Suprapubic skin (tissue), 4 donors: Measurements from ENCODE around the gene TMIGD3. TPM values are rescaled to one million over a fixed set of nuclear protein-coding genes. Genes with fewer than 3 reads are reported as not detected.
A peak's percentile ranks its signal among the peaks of the same experiment; 100 is the strongest.

Experiments
- DNase-seq, 2 donors: peaks; one replicate each; pipeline ENCODE4 v3.0.0-alpha.2; 2019; ENCODE audit warnings: low spot score in 2 of 2
- H3K27ac ChIP-seq: fragments of 200-600 bp; sonication (generic); one replicate; pipeline ENCODE4 v1.5.1; 2019
- H3K27me3 ChIP-seq: fragments of 200-600 bp; sonication (generic); one replicate; pipeline ENCODE4 v1.5.1; 2019
- H3K36me3 ChIP-seq: fragments of 200-600 bp; sonication (generic); one replicate; pipeline ENCODE4 v1.5.1; 2019
- H3K4me1 ChIP-seq: fragments of 200-600 bp; sonication (generic); one replicate; pipeline ENCODE4 v1.5.1; 2019
- H3K4me3 ChIP-seq: fragments of 200-600 bp; sonication (generic); one replicate; pipeline ENCODE4 v1.5.1; 2019; ENCODE audit warnings: mild to moderate bottlenecking
- H3K9me3 ChIP-seq: fragments of 200-600 bp; sonication (generic); one replicate; pipeline ENCODE4 v1.5.1; 2019
- CTCF ChIP-seq, 2 donors: fragments of 200-600 bp in 1 of 2; fragments of 450-650 bp in 1 of 2; sonication (generic) in 1 of 2; IDR thresholded peaks; one replicate each; pipeline ENCODE4 v1.5.1; 2016 to 2019; ENCODE audit warnings: antibody characterized with exemption in 2 of 2, mild to moderate bottlenecking in 1 of 2, moderate library complexity in 1 of 2
- EP300 ChIP-seq: sonication (generic); formaldehyde crosslinking; IDR thresholded peaks from one replicate; pipeline ENCODE4 v1.6.1; 2017; ENCODE audit warnings: antibody characterized with exemption
- POLR2A ChIP-seq, 2 donors: fragments of 450-650 bp; IDR thresholded peaks; one replicate each; pipeline ENCODE4 v1.6.1; 2017; ENCODE audit warnings: antibody characterized with exemption in 2 of 2, mild to moderate bottlenecking in 2 of 2, moderate library complexity in 2 of 2
- POLR2AphosphoS5 ChIP-seq, 3 donors: sonication (generic); formaldehyde crosslinking; IDR thresholded peaks; one replicate each; pipeline ENCODE4 v1.6.1; 2017; ENCODE audit warnings: antibody characterized with exemption in 3 of 3
- WGBS: methylation state at CpG from one replicate; pipeline ENCODE4 v1.1.5; 2018; 5-methylcytosine and 5-hydroxymethylcytosine counted together
- total RNA-seq, 4 donors: library from RNA; depleted of rRNA; stranded (reverse); fragments of >200 nt; gene quantifications; one replicate each; pipeline ENCODE4 v1.1.0, GENCODE V29; 2016

The TMIGD3 gene
- total RNA-seq, 4 donors from 2014 or later = 1.1 TPM; not detected in 3

DNA sequence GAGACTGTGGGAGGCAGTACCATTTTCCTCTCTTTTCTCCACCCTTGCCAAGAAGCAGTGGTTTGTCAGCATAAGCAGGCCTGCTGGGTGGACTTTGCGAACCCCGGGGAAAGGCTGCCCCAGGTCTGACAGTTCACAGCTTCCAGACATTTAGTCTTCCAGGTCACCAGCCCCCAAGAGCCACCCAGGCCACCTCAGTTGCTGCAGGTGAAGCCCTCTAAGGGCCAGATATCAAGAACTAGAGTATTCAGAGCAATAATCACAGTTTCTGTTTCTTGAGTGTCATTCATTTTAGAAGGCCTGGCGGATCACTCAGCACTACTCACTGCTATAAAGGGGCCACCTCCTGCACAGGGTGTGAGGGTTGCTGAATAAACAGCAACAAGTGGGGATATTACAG lies 9.5 kb upstream of the TMIGD3 start:
- no peaks in the 10 kb centered on the region for H3K27me3 ChIP-seq
- DNase-seq = no peak
- WGBS = 87% methylated on average over 2 of the region's 3 CpGs
- no peak for TF ChIP-seq EP300
- no peaks in the 10 kb centered on the region for H3K9me3 ChIP-seq
- H3K4me3 ChIP-seq = no peak overlapping the region
- no peak overlapping the region for H3K27ac ChIP-seq
- H3K4me1 ChIP-seq = peaks cover 63% of the 10 kb centered on the region
- no peaks in the 10 kb centered on the region for H3K36me3 ChIP-seq

GRCh38 chr1:111512132-111512889 lies 8.9 kb upstream of the TMIGD3 start:
- H3K4me1 ChIP-seq = peaks cover 69% of the 10 kb centered on the region
- no peak overlapping the region for H3K27ac ChIP-seq
- H3K9me3 ChIP-seq = no peaks in the 10 kb centered on the region
- no peaks in the 10 kb centered on the region for H3K36me3 ChIP-seq
- WGBS = 85% methylated on average over 5 of the region's 5 CpGs
- TF ChIP-seq CTCF (IDR thresholded peaks at IDR 0.05) (no peak), EP300 (no peak), POLR2A (IDR thresholded peaks at IDR 0.05) (no peak), POLR2AphosphoS5 (IDR thresholded peaks at IDR 0.05) (no peak)
- no peak overlapping the region for H3K4me3 ChIP-seq
- H3K27me3 ChIP-seq = no peaks in the 10 kb centered on the region
- no peak for DNase-seq

DNA sequence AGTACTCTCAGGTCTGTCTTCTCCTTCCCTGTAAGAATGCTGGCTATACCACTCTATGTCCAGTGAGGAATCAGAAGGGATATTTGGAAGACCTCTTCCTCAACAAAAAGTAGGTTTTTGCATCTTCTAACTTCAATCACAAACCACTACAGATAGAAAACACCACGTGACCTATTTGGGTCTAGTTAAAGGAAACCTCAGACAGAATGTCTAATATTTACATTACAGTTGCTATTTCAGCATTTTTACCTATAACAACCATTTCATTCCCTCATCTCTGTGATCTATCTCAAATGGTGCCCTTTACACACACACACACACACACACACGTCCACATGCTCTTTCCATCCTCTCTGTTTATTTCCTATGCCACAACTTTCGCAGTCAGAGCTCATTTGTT lies 7.9 kb upstream of the TMIGD3 start:
- TF ChIP-seq EP300 (no peak), CTCF (IDR thresholded peaks at IDR 0.05) (no peak), POLR2AphosphoS5 (IDR thresholded peaks at IDR 0.05) (no peak), POLR2A (IDR thresholded peaks at IDR 0.05) (no peak)
- Histone ChIP-seq H3K27me3 (no peaks in the 10 kb centered on the region), H3K9me3 (no peaks in the 10 kb centered on the region), H3K36me3 (no peaks in the 10 kb centered on the region), H3K4me3 (no peak overlapping the region), H3K4me1 (peaks cover 68% of the 10 kb centered on the region), H3K27ac (no peak overlapping the region)
- 92% methylated on average over 3 of the region's 3 CpGs for WGBS
- no peak for DNase-seq

GRCh38 chr1:111509997-111510375 lies 6.6 kb upstream of the TMIGD3 start:
- DNase-seq = no peak
- Histone ChIP-seq H3K4me1 (peaks cover 54% of the 10 kb centered on the region), H3K36me3 (no peaks in the 10 kb centered on the region), H3K4me3 (no peak overlapping the region), H3K27ac (no peak overlapping the region), H3K27me3 (no peaks in the 10 kb centered on the region), H3K9me3 (no peaks in the 10 kb centered on the region)
- 40% methylated on average over 3 of the region's 3 CpGs for WGBS
- TF ChIP-seq CTCF (IDR thresholded peaks at IDR 0.05) = no peak
- TF ChIP-seq EP300 = no peak
- no peak for TF ChIP-seq POLR2A (IDR thresholded peaks at IDR 0.05)
- no peak for TF ChIP-seq POLR2AphosphoS5 (IDR thresholded peaks at IDR 0.05)

GRCh38 chr1:111507411-111508201 lies 4.2 kb upstream of the TMIGD3 start:
- peaks cover 38% of the 10 kb centered on the region for H3K4me1 ChIP-seq
- DNase-seq = peak; percentile 87
- H3K27me3 ChIP-seq = no peaks in the 10 kb centered on the region

More at GRCh38 chr1:111507411-111508201, 4.2 kb upstream of the TMIGD3 start:
- Histone ChIP-seq H3K4me3 (peak overlapping the region; percentile 42), H3K27ac (peak overlapping the region; percentile 91), H3K36me3 (no peaks in the 10 kb centered on the region), H3K9me3 (no peaks in the 10 kb centered on the region)
- no peak for TF ChIP-seq CTCF (IDR thresholded peaks at IDR 0.05)
- 17% methylated on average over 12 of the region's 15 CpGs for WGBS
